ENCODE data around the gene RADIL. TPM values are rescaled to one million over a fixed set of nuclear protein-coding genes. Genes with fewer than 3 reads are reported as not detected.

Gene RADIL
- total and polyA plus RNA-seq, 9 of the 15 experiments (the other 6 are each of a cell fraction or from before 2014, with no cell fraction given), result 0.06 to 8.1 (median 1.9) TPM; not detected in 1

DNA sequence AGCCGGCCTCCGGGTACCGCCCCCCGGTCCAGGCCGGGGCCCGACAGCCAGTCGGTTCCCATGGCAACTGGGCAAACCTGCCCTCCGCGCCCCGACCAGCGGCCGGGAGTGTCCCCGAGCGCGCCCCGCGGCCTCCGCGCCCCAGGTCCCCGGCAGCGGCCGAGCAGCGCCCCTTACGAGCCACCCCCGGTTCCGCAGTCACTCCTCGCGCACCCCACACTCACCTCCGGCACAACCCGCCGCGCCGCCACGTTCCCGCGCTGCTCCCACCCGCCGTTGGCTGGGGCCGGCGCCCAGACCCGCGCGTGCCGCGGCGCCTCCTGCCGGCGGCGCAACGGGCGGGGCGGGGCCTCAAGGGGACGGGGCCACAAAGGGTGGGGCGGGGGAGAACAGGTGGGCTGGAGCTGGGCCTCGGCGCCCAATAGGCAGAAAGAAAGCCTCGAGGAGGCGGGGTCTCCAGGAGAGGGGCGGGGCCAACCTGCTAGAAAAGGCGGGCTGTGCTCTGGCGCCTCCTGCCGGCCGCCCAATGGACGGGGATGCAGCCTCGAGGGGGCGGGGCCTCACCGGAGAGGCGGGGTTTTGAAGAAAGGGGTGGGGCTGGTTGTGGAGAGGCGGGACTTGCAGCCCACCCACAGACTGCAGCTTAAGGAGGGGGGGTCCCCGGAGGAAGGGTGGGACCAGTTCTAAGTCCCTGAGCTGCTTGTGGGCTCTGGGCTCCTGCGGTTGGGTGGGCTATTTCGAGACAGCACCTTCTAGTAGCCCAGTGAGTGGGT is at the start of gene RADIL (continued):
- TF ChIP-seq, protein P1, sequence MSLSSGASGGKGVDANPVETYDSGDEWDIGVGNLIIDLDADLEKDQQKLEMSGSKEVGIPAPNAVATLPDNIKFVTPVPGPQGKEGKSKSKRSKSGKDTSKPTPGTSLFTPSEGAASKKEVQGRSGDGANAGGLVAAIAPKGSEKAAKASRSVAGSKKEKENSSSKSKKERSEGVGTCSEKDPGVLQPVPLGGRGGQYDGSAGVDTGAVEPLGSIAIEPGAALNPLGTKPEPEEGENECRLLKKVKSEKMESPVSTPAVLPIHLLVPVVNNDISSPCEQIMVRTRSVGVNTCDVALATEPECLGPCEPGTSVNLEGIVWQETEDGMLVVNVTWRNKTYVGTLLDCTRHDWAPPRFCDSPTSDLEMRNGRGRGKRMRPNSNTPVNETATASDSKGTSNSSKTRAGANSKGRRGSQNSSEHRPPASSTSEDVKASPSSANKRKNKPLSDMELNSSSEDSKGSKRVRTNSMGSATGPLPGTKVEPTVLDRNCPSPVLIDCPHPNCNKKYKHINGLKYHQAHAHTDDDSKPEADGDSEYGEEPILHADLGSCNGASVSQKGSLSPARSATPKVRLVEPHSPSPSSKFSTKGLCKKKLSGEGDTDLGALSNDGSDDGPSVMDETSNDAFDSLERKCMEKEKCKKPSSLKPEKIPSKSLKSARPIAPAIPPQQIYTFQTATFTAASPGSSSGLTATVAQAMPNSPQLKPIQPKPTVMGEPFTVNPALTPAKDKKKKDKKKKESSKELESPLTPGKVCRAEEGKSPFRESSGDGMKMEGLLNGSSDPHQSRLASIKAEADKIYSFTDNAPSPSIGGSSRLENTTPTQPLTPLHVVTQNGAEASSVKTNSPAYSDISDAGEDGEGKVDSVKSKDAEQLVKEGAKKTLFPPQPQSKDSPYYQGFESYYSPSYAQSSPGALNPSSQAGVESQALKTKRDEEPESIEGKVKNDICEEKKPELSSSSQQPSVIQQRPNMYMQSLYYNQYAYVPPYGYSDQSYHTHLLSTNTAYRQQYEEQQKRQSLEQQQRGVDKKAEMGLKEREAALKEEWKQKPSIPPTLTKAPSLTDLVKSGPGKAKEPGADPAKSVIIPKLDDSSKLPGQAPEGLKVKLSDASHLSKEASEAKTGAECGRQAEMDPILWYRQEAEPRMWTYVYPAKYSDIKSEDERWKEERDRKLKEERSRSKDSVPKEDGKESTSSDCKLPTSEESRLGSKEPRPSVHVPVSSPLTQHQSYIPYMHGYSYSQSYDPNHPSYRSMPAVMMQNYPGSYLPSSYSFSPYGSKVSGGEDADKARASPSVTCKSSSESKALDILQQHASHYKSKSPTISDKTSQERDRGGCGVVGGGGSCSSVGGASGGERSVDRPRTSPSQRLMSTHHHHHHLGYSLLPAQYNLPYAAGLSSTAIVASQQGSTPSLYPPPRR (CRISPR knock-in tag; IDR thresholded peaks at IDR 0.05; ENCODE audit: borderline replicate concordance), result no peak
- no peak for TF ChIP-seq ILF3 (IDR thresholded peaks at IDR 0.05; ENCODE audit: borderline replicate concordance)
- no peak for TF ChIP-seq ZNF146 (CRISPR knock-in tag; IDR thresholded peaks at IDR 0.05; ENCODE audit: unreplicated experiment)
- TF ChIP-seq ZNF143 (CRISPR knock-in tag; IDR thresholded peaks at IDR 0.05), result no peak
- TF ChIP-seq BHLHE40 (IDR thresholded peaks at IDR 0.05; ENCODE audit: low read length), result peak; percentile 69
- TF ChIP-seq TRIM28 (IDR thresholded peaks at IDR 0.05), result no peak
- no peak for TF ChIP-seq GATAD2A (IDR thresholded peaks at IDR 0.05)
- TF ChIP-seq, protein P2, sequence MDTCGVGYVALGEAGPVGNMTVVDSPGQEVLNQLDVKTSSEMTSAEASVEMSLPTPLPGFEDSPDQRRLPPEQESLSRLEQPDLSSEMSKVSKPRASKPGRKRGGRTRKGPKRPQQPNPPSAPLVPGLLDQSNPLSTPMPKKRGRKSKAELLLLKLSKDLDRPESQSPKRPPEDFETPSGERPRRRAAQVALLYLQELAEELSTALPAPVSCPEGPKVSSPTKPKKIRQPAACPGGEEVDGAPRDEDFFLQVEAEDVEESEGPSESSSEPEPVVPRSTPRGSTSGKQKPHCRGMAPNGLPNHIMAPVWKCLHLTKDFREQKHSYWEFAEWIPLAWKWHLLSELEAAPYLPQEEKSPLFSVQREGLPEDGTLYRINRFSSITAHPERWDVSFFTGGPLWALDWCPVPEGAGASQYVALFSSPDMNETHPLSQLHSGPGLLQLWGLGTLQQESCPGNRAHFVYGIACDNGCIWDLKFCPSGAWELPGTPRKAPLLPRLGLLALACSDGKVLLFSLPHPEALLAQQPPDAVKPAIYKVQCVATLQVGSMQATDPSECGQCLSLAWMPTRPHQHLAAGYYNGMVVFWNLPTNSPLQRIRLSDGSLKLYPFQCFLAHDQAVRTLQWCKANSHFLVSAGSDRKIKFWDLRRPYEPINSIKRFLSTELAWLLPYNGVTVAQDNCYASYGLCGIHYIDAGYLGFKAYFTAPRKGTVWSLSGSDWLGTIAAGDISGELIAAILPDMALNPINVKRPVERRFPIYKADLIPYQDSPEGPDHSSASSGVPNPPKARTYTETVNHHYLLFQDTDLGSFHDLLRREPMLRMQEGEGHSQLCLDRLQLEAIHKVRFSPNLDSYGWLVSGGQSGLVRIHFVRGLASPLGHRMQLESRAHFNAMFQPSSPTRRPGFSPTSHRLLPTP (IDR thresholded peaks at IDR 0.05; ENCODE audit: borderline replicate concordance, extremely low read depth, insufficient read length), result no peak
- TF ChIP-seq ZNF324 (CRISPR knock-in tag; IDR thresholded peaks at IDR 0.05), result no peak
- TF ChIP-seq, protein P3, sequence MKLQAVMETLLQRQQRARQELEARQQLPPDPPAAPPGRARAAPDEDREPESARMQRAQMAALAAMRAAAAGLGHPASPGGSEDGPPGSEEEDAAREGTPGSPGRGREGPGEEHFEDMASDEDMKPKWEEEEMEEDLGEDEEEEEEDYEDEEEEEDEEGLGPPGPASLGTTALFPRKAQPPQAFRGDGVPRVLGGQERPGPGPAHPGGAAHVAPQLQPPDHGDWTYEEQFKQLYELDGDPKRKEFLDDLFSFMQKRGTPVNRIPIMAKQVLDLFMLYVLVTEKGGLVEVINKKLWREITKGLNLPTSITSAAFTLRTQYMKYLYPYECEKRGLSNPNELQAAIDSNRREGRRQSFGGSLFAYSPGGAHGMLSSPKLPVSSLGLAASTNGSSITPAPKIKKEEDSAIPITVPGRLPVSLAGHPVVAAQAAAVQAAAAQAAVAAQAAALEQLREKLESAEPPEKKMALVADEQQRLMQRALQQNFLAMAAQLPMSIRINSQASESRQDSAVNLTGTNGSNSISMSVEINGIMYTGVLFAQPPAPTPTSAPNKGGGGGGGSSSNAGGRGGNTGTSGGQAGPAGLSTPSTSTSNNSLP (IDR thresholded peaks at IDR 0.05; ENCODE audit: borderline replicate concordance, low read depth, low read length), result no peak
- no peak for TF ChIP-seq ZKSCAN8 (CRISPR knock-in tag; IDR thresholded peaks at IDR 0.05)
- no peak for TF ChIP-seq GATA2 (CRISPR knock-in tag; IDR thresholded peaks at IDR 0.05)
- no peak for TF ChIP-seq CBX5 (IDR thresholded peaks at IDR 0.05; ENCODE audit: borderline replicate concordance, low read depth)
- no peak for TF ChIP-seq TFAM (CRISPR knock-in tag; conservative IDR thresholded peaks at IDR 0.05)
- TF ChIP-seq, protein P4, sequence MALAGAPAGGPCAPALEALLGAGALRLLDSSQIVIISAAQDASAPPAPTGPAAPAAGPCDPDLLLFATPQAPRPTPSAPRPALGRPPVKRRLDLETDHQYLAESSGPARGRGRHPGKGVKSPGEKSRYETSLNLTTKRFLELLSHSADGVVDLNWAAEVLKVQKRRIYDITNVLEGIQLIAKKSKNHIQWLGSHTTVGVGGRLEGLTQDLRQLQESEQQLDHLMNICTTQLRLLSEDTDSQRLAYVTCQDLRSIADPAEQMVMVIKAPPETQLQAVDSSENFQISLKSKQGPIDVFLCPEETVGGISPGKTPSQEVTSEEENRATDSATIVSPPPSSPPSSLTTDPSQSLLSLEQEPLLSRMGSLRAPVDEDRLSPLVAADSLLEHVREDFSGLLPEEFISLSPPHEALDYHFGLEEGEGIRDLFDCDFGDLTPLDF (CRISPR knock-in tag; IDR thresholded peaks at IDR 0.05), result peak; percentile 69
